Measurements from ENCODE around the gene CHCHD3.

Gene CHCHD3

DNA sequence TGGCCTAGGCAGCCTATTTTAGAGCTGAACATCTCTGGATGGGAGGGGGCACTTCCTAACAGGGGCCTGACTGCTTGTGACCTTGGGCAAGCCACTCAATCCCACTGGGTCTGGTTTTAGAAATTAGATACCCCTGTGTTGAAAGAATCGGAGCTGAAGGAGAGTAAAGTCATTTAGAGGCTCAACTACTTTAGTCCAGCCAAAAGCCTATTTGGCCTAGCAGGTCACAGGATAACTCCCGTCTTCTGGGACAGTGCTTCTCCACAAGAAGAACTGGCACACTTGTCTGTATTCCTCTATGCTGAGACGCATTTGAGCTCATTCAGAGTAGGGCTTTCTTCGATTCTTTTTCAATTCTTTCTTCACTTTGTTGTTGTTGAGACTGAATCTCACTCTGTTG lies 224.2 kb downstream of the CHCHD3 start:
- DNase-seq: no peak

DNA sequence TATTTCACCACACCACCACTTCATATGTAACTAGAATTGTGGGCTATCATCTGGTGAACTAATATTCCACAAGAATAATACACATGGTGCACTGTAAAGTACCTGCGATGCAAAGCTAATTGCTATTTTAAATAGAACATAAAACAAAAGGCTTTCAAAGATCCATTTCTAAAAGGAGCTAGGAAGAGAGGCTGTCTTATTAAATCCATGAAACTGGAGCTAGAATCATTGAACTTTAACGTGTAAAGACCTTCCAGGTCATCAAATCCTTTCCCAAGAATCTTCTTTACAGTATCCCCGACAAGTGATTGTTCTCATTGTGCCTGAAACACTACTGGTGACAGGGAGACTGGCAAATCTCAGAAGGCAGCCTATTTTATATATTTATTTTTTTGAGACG lies 224.9 kb downstream of the CHCHD3 start:
- no peak for DNase-seq

DNA sequence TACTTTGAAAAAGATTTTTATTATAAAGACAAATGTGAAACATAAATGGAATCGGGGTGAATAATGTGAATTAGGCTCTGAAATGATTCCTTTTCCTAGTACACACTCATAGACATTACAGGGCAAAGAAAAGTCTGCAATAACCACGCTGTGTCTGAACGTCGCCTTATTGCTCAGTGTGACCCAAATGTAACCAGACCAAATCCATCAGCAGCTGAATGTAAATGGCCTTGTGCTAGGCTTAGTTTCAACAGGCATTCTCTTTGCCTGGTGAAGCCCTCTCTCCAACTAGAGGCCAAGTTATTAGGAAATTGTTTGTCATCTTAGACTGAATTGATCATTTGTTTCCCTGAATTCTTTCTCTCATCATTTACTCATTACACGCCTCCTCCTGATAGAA lies 225.5 kb downstream of the CHCHD3 start:
- DNase-seq: no peak

DNA sequence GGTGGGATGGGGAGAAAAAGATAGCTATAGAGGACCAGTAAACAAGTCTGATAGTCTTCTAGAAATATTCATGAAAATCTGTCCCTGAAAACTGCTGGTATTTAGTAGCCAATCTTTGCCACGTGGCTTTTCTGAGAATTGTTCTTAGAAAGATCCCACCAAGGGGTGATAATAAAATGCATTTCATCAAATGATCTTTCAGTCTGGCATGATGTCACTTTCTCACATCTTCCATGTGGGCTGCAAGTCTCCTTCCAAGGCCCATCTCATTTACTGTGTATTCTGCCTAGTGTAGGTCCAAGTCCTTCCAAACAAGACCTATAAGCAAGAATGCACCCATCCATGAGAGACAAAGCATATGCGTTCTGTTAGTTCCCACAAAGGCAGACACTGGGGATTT lies 226.0 kb downstream of the CHCHD3 start:
- no peak for DNase-seq

DNA sequence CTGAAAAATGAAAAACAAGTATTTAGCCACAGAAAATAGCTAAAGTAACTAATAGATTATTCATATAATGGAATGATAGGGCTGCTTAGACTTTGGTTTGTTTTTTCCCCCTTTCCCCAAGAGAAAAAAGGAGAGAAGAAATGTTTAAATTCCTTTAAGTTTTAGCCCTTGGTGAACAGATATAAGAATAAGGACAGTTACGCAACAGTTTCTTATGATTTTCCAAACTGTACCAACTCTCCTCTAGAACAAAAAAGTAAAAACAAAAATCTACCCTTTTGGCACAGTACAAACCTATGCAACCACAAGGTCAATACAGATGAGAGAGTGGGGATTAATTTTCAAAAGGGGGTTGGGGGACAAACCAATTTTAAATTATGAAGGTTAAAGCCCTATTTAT lies 227.7 kb downstream of the CHCHD3 start:
- no peak for DNase-seq

DNA sequence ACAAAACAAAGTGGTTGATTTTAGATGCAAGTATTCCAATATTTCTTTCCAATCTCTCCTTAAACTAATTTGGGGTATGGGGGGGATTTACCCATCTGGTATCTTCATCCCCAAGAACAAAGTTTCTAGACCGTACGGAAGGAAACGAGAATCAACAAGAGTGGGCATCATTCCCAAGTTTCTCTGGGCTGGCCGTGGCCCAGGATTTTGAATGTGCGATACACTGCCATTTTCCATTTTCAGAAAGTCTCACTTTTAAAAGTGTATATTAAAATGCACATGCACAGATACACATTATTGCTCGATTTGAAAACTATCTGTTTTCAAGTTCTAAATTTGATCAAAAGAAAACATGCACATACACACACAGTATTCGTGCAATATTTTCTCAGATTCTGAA lies 234.5 kb downstream of the CHCHD3 start:
- no peak for DNase-seq

DNA sequence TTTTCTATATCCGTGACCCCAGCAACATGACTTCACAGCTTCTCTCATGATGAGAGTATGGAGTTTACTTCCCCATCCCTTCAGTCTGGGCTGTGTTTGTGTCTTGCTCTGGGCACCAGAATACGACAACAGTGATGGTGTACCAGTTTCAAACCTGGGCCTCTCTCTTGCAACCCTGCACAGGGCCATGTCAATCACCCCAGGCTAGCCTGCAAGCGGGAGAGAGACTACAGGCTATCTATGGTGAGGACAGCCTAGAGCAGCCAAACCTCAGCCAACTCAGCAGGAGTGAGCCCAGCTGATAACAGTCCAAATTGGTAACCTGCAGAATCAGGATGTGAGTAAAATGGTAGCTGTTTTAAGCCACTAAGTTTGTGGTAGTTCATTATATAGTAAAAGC lies 235.8 kb downstream of the CHCHD3 start:
- DNase-seq: no peak

DNA sequence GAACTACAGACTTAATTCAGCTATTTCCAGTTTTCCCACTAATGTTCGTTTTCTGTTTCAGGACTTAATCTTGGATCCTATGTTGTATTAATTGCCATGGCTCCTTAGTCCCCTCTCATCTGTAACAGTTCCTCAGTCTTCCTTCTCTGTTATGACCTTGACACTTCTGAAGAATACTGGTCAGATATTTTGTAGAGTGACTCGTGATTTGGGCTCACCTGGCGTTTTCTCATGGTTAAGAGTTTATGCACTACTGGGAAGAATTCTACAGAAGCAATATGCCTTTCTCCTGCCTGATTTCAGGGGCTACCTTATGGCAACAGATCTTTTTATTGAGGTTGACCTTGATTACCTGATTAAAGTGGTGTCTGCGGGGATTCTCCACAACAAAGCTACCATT lies 239.4 kb downstream of the CHCHD3 start:
- DNase-seq: no peak

DNA sequence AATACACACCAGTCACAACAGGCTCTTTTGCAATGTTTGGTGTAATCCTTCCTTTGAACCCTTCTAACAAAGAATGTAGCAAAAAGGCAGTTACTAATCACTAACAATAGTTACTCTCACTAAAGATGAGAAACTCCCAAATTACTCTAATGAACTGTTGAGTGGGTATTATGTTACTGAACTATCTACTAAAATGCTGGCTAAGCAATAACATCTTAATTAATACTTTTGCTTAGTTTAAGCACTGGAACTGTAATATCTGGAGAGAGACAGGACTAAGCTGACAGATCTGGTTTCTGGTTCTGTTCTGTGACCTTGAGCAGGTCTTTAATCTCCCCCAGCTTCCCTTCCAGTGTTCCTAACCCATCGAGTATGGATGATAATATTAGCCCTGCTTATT lies 241.7 kb downstream of the CHCHD3 start:
- DNase-seq: no peak

DNA sequence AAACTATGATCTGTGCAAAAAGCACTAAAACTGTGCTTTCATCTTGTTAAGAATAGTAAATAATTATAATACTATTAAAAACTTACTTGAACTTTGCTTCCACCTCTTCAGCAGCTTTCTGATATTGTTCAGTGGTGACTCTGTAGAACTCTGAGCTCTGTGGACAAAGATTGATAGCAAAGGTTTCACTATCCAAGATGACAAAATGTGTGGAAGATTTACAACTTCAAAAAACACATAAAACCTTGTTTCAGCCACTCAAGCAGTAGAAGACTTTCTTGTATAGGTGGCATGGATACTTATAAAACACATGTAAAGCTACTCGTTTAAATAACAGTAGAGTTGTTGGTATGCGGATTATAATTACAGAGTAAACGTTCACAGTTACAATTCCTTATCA lies 243.6 kb downstream of the CHCHD3 start:
- no peak for DNase-seq

DNA sequence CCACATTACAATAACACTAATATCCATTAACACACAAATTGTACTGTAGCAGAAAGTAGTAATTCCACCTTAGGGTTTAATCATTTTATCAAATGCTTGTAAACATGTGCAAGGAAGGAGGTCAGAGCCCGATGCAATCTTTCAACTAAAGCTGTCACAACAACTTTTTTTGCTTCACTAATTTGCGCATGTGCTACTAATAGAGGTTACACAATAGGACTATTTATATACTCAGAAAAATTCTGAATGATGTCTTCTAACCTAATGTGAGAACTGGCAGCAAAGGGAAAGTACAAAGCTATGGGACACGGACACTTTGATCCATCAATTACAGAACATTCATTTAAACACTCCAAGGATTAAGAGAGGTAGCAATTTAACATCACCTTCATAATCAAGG lies 244.4 kb downstream of the CHCHD3 start:
- DNase-seq: no peak

DNA sequence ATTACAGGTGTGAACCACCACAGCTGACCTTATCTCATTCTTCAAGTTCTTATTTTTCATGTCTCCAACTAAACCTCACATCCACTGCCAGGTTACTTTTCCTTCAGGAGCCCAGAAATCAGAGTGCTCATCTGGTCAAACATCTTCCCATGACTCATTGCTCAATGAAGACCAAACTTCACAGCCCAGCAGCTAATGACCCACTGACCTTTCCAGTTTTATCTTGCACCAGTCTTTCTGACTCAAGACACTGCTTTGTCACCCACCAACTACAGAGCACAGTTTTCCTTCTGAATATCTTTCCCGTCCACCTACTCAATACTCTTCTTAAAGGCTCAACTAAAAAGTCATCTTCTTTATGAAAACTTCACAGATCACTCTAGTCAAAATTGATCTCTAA lies 245.1 kb downstream of the CHCHD3 start:
- no peak for DNase-seq

DNA sequence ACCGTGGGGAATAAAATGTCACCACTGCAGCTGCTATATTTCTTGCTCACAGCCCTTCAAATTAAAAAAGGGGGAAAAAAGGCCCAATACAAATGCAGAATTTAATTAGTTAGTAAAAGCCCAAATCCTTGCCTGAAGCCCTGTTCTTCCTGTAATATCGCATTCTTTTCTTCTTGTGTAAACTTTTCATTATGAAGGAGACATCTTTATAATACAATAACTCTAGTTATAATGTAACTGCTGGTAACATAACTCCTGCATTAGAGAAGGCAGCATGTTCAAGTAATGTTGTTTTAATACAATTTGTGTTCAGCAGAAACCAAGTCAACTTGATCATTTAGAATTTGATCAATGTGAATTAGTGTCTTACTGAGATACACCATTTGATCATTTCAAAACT lies 250.9 kb downstream of the CHCHD3 start:
- DNase-seq: no peak

DNA sequence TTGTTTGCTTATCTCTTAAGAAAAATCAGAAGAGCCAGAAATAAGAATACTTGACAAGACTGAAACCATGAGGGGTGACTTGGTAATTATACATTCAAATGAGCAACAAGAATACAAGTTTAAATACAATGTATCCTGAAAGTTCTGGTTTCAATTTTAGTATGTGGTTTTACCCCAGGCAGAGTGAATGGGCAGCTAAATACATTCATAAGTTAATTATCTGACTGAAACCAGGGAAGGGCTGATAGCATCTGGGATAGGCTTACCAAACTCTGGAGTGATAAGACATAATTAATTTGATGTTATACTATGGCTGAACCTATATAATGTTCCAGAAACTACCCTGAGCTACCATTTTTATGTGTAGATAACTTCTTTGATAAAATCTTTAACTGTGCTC lies 253.4 kb downstream of the CHCHD3 start:
- DNase-seq: no peak

DNA sequence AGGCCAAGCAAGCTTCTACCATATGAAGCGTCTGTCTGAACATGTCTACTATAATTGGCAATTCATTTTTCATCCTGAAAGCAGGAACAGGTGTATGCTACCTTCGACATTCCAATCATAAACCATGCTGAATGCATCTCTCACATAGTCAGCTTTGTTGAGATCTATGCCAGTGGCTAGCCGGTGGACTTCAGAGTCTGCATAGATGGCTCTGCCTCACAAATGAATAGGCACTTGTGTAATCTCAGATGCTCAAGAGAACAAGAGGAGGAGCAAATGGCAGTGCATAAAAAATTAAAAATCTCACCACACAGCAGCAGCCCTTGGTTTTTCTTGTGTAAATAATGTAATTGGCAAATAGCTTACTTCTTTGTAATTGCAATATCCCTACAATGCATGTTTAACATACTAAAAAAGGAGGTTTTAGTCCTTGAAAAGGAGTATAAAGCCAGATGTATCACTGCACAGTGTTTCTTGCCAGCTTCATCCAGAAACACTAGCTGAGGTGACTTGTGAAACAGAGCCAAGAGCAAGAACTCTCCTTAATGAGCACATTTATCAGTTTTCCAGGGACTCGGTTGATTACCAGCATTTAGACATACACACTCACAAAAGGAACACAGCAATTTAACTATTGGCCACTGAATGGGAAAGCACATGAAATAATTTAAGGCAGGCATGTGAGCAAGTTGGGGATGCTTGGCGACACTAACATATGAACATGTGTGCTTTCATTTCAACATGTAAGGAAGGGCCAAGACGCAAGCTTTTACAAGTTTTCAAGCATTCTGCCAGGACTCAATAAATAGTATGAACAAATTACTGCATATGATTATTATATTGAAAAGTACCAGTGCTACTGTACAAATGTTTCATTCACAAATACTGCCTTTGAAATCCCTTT lies 255.7 kb downstream of the CHCHD3 start:
- no peak for DNase-seq

DNA sequence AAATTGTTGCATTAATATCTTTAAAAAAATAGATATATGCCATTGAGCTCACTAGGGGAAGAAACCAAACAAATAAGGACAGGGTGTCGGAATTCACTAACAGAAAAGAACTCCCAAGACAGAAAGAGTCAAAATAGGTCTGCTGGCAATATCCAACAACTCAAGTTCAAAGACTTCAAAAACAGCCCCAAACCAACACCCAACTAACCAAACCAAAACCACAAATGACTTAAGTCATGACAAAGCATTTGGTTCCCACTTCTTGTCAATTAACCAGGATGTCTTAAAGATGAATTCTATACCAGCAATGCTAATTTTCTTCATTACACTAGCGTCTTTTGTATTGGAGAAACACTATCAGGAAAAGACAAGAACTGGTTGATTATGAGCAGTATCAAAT lies 256.7 kb downstream of the CHCHD3 start:
- DNase-seq: no peak

DNA sequence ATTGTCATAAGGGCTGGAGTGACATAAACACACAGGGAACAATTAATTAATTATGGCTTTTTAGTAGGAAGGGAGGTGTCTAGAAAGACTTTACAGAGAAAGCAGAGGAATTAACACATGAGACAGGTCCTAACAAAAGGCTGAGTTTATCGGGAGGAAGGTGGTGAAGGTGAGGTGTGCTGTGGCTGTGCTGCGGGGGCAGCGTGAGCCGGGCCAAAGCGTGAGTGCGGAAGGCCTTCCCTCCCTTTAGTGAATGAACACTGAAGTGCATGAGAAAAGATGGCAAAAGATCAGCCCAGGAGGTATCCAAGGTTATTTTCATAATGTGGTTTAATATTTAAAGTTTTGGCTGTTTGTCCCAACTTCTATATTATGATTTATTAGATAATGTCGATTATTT lies 262.2 kb downstream of the CHCHD3 start:
- no peak for DNase-seq

DNA sequence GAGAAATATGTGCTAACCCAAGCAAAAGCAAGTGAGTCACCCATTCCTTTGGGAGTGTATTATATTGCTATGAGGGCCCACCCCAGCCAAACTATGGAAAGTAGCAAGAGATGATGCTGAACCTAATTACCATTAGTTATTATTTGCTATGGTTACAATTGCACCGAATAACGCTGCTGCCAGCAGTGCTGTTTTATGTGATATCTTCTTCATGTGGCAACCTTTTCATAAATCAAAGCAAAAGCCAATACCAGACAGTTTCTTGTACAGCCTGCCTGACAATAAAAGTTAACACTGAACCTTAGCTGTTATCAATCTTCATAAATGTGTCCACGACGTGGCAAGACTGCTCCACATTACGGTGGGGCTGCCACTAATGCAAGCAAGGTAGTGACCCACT lies 263.9 kb downstream of the CHCHD3 start:
- no peak for DNase-seq

DNA sequence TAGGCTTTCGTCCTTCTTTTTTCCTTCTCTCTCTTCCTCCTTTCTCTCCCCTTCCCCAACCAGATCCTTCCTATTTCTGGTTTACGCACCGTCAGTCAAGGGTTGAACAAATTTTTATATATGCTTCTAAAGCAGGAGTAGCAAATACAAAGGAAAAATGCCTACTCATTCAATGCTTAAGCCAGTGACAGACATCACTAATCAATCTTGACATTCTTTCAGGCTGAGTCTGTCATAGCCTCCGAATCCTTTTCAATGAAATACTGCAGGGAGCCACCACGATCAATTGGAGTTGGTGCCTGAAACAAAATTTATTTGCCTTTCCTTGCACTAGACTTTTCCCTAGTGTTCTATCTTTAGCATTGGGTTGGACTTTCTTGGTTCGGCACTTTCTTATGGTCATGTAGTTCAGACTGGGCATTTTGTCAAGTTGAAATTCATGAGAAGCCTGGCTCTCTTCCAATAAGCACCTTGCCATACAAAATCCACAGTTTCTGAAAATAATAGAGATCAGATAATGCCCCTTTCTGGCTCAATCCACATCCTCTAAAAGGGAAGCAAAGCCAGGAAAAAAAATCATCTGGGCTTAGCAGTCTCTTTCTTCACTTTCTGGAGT lies 266.1 kb downstream of the CHCHD3 start:
- DNase-seq: no peak

DNA sequence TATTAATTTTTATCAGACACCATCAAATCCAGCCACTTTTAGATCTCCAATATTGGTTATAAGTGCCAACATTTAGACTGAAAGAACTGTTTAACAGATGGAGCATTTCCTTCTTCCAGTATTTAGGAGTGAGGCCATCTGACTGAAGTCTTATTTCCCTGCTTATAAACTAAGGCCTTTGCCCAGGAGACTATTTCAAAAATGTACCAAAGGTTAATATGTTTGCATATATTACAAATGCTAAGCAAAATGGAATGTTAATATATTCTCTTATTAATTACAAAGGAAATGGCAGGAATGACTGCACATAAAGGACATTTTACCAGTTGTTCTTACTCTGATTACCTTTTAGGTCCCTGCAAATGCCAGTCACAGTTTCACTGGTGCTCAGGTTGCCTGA lies 266.8 kb downstream of the CHCHD3 start:
- no peak for DNase-seq

DNA sequence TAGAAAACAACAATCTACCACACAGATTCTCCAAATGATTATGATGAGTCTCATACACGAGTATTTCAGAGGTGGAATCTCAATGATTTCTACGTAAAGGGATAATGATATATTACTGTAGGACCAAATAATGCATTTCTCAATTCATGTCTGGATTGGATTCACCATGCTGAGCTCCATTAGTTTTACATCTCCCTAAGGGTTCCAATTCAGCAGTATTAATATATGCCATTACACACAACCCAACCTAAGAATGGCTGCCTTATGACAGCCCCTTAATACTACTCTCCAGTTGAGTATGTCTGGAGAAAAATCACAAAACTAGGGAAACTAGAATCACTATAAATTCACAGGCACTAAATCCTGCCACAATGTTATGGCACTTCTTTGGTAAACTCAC lies 271.3 kb downstream of the CHCHD3 start:
- DNase-seq: no peak

DNA sequence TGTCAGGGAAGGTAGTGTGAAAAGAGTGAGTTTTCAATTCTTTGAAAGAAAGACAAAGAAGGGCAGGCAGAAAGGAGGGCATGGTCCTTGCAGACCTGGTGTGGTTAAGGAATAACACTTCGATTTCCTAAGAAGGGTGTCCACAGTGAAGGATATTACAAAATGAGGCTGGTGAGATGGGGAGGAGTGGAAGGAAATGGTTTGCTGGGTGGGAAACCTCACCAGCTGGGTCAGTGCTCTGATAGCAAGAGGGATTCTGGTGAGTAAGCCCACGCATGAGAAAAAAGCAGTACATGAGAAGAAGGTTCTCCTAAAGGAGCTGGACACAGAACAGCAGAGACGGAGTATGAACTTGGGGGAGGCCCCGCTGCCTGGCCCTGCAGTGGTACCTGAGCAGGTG lies 275.1 kb downstream of the CHCHD3 start:
- no peak for DNase-seq

DNA sequence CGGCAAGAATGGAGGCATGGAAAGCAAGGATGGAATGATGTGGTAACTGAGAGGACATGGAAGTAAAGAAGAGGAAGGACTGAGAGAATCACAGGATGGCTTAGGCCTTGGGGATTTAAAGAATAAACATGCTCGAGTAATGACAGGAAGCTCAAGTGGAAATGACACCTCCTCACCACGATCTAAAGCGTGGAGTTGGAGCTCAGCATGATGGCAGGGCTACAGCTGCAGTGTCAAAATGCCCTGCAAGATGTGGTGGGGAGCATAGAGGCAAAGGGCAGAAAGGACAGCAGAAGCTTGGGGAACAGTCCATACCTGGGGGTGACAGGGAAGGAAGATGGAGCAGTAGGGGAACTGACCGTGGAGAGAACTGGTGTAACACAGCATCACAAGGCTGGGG lies 276.1 kb downstream of the CHCHD3 start:
- no peak for DNase-seq

DNA sequence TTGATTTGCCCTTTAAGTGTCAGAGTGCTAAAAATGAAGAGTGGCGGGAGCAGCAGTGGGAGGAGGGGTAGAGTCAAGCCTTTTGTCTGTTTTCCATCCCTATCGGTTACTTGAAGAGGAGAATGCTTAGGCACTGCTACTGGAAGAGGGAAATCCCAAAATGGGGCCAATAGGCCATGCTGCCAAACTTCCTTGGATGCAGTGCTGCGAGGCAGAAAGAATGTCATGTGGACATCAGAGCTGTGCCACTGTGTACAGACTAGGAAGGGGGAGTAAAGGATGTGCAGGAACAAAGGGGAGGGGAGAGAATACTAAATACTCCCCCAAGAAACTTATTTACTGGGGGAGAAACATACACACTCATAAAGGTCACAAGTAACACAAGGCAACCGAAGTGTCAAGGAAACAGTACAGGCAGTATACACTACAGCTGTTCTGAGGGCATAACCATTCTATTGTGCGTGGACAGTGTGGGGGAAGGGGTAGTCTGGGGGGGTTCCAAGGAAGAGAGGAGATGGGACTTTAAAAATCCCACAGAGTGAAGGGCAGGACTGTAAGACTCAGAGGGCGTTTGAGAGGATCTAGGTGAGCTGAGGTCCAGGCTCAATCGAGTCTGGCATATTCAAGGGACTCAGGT lies 276.9 kb downstream of the CHCHD3 start:
- DNase-seq: no peak

All from activated CD8-positive, alpha-beta memory T cell treated with anti-CD3 and anti-CD28 coated beads for 24 hours (primary cell).